Endothelial cell (in vitro differentiated cells): Measurements from ENCODE around the gene KCNIP3. TPM values are rescaled to one million over a fixed set of nuclear protein-coding genes. Genes with fewer than 3 reads are reported as not detected.

Experiments used
- DNase-seq: peaks from one replicate; pipeline ENCODE4 v3.0.0; 2021; ENCODE audit warnings: low spot score
- H3K27ac Mint-ChIP-seq: one replicate; pipeline ENCODE4 v1.8.0; 2021; ENCODE audit warnings: mixed read lengths, inconsistent platforms; ENCODE audit not compliant: unreplicated experiment
- H3K27me3 Mint-ChIP-seq: one replicate; pipeline ENCODE4 v1.8.0; 2021; ENCODE audit warnings: mild to moderate bottlenecking, moderate library complexity, mixed read lengths, inconsistent platforms; ENCODE audit not compliant: unreplicated experiment
- H3K36me3 Mint-ChIP-seq: one replicate; pipeline ENCODE4 v1.8.0; 2021; ENCODE audit warnings: mild to moderate bottlenecking, low read depth, mixed read lengths, inconsistent platforms; ENCODE audit not compliant: unreplicated experiment
- H3K4me1 Mint-ChIP-seq: one replicate; pipeline ENCODE4 v1.8.0; 2021; ENCODE audit warnings: mild to moderate bottlenecking, mixed read lengths, inconsistent platforms; ENCODE audit not compliant: unreplicated experiment
- H3K4me3 Mint-ChIP-seq: one replicate; pipeline ENCODE4 v1.8.0; 2021; ENCODE audit warnings: mild to moderate bottlenecking, mixed read lengths, inconsistent platforms; ENCODE audit not compliant: unreplicated experiment
- H3K9me3 Mint-ChIP-seq: one replicate; pipeline ENCODE4 v1.8.0; 2021; ENCODE audit warnings: mixed read lengths, inconsistent platforms; ENCODE audit not compliant: unreplicated experiment
- total RNA-seq: library from RNA; stranded (reverse); fragmentation: NEBNext Ultra II Directional; extraction: Animal tissue kit (Norgen Biotek cat#: 25700); gene quantifications from one replicate; pipeline ENCODE4 v1.2.1, GENCODE V29; 2021; ENCODE audit not compliant: unreplicated experiment
- TF ChIP-seq, protein P1 (sequence below): fragments of 200-600 bp; sonication (generic); IDR thresholded peaks from one replicate; pipeline ENCODE4 v1.5.0; 2021; ENCODE audit warnings: antibody characterized with exemption; ENCODE audit not compliant: unreplicated experiment

Gene KCNIP3
- total RNA-seq, 1 donor from 2014 or later: 0.26 TPM

DNA sequence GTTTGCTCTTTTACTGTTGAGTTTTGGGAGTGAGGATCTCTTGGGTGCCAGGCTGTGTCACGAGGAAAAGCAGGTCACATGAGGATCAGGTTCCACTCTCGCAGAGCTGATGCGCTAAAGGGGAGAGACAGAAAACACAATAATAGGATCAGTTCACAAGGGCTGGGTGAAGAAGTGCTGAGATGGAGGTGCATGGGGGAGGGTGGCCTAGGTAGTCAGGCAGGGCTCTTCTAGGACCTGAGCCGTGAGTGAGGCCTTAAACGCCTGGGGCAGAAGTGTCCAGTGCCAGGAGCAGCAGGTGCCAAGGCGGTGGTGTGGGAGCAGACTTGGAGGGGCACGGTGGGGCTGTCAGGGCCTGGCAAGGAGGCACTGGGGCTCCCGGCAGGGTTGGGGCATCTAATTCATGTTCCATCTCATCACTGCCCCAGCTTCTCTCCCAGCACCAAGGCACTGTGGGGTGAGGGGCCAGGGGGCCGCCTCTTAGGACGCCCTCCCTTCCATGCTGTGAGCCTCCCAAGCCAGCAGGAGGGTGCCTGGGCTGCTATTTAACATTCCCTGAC lies 9.3 kb downstream of the KCNIP3 start:
- H3K9me3 Mint-ChIP-seq: no peaks in the 10 kb centered on the region
- H3K4me1 Mint-ChIP-seq: no peaks in the 10 kb centered on the region
- H3K36me3 Mint-ChIP-seq: no peaks in the 10 kb centered on the region
- H3K27me3 Mint-ChIP-seq: peaks cover 13% of the 10 kb centered on the region
- DNase-seq: no peak
- TF ChIP-seq, protein P1, sequence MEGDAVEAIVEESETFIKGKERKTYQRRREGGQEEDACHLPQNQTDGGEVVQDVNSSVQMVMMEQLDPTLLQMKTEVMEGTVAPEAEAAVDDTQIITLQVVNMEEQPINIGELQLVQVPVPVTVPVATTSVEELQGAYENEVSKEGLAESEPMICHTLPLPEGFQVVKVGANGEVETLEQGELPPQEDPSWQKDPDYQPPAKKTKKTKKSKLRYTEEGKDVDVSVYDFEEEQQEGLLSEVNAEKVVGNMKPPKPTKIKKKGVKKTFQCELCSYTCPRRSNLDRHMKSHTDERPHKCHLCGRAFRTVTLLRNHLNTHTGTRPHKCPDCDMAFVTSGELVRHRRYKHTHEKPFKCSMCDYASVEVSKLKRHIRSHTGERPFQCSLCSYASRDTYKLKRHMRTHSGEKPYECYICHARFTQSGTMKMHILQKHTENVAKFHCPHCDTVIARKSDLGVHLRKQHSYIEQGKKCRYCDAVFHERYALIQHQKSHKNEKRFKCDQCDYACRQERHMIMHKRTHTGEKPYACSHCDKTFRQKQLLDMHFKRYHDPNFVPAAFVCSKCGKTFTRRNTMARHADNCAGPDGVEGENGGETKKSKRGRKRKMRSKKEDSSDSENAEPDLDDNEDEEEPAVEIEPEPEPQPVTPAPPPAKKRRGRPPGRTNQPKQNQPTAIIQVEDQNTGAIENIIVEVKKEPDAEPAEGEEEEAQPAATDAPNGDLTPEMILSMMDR: no peak
- H3K4me3 Mint-ChIP-seq: no peak overlapping the region
- H3K27ac Mint-ChIP-seq: no peak overlapping the region

DNA sequence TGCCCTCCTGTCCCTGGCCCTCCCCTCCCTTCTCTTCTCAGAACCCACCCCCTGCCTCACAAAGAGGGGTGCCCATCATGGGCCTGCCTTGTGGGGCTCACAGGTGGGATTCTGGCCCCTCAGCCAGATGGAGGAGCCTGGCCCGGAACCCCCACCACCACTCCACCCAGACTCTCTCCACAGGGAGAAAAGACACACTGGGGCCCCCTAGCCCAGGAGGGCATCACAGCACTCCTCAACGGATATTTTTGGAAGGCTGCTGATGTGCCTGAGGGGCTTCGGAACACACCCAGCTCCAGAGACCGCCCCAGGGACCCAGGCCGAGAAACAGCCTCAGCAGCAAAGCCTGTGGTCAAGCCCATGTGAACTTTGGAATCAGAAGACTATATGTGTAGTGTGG lies 9.9 kb downstream of the KCNIP3 start:
- H3K9me3 Mint-ChIP-seq: no peaks in the 10 kb centered on the region
- no peaks in the 10 kb centered on the region for H3K36me3 Mint-ChIP-seq
- no peak overlapping the region for H3K27ac Mint-ChIP-seq
- H3K4me3 Mint-ChIP-seq: no peak overlapping the region
- peaks cover 16% of the 10 kb centered on the region for H3K27me3 Mint-ChIP-seq
- TF ChIP-seq, protein P1: no peak
- no peaks in the 10 kb centered on the region for H3K4me1 Mint-ChIP-seq
- no peak for DNase-seq

DNA sequence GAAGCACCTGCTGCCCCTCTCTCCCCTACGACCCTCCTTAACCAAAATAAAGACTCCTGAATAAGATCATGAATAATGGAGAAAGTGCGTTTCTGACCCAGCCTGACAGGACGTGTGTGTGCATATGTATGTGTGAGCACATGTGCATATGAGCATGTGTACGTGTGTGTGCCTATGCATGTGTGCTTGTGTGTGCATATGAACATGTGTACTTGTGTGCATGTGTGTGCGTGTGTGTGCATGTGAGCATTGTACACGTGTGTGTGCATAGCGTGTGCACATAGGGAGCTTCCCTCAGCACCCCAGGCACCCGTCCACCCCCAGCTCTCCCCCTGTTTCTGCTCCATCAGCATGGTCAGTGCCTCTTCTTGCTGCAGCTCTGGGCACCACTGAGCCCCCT lies 10.7 kb downstream of the KCNIP3 start:
- Mint-ChIP-seq H3K9me3 (no peaks in the 10 kb centered on the region), H3K36me3 (no peaks in the 10 kb centered on the region), H3K4me3 (no peak overlapping the region), H3K4me1 (no peaks in the 10 kb centered on the region), H3K27me3 (peaks cover 16% of the 10 kb centered on the region), H3K27ac (no peak overlapping the region)
- DNase-seq: no peak
- TF ChIP-seq, protein P1: no peak

DNA sequence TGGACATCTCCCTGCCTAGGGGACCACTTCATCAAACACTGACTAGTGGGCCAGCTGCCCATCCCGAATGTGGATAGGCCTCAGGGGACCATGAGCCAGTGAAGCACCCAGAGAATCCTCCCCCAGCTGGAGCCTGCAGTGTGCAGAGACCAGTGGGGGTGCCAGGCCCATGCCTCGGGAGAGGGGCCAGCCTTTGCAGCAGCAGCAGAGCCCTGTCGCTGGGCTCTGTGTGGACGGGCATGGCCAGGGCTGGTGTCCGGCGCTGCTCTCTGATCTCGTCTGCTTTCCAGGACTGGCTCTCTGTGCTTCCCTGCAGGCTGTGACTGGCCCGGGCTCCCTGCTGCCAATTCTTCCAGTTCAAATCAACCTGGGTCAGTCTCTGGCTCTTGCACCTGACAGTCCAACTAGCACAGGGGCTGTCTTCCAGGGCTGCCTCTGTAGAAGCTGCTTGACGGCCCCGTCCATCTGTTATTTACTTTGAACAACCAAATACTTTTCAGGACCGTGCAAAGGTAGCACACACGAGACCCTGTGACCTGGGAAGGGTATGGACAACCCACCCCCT lies 11.4 kb downstream of the KCNIP3 start:
- no peak overlapping the region for H3K27ac Mint-ChIP-seq
- H3K27me3 Mint-ChIP-seq: peaks cover 14% of the 10 kb centered on the region
- H3K9me3 Mint-ChIP-seq: no peaks in the 10 kb centered on the region
- TF ChIP-seq, protein P1: no peak
- no peaks in the 10 kb centered on the region for H3K4me1 Mint-ChIP-seq
- H3K4me3 Mint-ChIP-seq: no peak overlapping the region
- DNase-seq: no peak
- H3K36me3 Mint-ChIP-seq: no peaks in the 10 kb centered on the region

DNA sequence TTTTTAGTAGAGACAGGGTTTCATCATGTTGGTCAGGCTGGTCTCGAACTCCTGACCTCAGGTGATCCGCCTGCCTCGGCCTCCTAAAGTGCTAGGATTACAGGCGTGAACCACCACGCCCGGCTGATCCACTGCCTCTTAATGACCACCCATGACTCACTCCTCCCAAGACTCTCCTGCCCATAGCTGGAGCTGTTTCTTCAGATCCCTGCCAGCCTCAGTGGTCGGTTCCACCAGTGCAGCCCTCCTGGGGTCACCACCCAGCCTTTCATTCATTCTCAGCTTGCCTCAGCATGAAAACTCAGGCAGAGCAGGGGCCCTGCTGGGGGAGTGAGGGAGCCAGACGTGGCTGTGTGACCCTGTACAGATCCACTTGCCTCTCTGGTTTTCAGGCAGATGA lies 12.5 kb downstream of the KCNIP3 start:
- no peaks in the 10 kb centered on the region for H3K4me1 Mint-ChIP-seq
- H3K27ac Mint-ChIP-seq: no peak overlapping the region
- H3K9me3 Mint-ChIP-seq: no peaks in the 10 kb centered on the region
- DNase-seq: no peak
- H3K36me3 Mint-ChIP-seq: no peaks in the 10 kb centered on the region
- H3K4me3 Mint-ChIP-seq: no peak overlapping the region
- H3K27me3 Mint-ChIP-seq: peaks cover 20% of the 10 kb centered on the region
- TF ChIP-seq, protein P1: no peak
